A204.1 (cell line): Measurements from ENCODE around the gene IDH3G.
"Not testable (repeated sequence)": the region's sequence is repeated elsewhere in the genome, so short reads cannot be mapped to it uniquely, and the experiment has no call there.

Experiments used
- FAIRE-seq: peaks from 2 replicates; lab custom pipeline; 2012; peaks lifted over from hg19 to GRCh38; lab: Jason Lieb, UNC

IDH3G gene

DNA sequence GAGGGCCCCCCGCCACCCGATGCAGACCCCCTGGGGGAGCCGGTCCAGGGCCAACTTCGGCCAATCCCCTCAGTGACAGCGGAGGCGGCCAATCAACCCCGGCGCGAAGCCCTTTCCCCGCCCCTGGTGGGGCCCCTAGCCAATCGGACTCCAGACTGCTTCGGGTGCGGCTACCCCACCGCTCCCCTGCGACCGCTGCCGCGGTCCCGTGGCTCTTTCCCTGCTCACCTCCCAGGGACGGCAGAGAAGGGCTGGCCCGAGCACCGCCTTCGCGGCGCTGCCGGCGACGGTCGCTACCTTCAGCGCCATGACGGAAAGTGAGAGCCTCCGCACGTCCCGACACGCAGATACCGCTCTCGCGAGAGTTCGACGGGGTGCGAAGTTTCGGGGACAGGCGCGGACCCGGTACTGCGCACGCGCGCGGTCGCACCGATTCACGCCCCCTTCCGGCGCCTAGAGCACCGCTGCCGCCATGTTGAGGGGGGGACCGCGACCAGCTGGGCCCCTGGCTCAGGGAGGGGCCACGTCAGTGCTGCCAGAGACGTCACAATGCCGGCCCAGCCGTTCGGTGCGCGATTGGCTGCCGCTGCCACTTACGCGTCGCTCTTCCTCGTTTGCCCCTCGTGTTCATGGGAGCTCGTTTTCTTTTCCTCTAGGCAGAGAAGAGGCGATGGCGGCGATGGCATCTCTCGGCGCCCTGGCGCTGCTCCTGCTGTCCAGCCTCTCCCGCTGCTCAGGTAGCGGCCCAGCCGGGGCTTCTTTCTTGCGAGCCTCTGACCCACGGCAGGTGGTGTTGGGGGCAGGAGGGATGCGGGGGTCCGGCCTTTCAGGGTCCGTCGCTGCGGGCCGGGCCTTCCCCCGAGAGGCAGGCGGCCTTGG lies at the start of gene IDH3G, which contains the start of gene SSR4:
IDH3G (minus strand) TSS at position 358 of the 879 bp plus-strand sequence; CDS start at position 309, 49 bp downstream.
SSR4 (plus strand) TSS at position 651 of the 879 bp plus-strand sequence; CDS start at position 671, 20 bp downstream.
- FAIRE-seq = peak; percentile 98

GRCh38 chrX:153836921-153837320 lies 42.7 kb upstream of the IDH3G start:
- FAIRE-seq = no peak

GRCh38 chrX:153832728-153833127 lies 38.6 kb upstream of the IDH3G start:
- no peak for FAIRE-seq

GRCh38 chrX:153831429-153832150 lies 37.4 kb upstream of the IDH3G start:
- no peak for FAIRE-seq

DNA sequence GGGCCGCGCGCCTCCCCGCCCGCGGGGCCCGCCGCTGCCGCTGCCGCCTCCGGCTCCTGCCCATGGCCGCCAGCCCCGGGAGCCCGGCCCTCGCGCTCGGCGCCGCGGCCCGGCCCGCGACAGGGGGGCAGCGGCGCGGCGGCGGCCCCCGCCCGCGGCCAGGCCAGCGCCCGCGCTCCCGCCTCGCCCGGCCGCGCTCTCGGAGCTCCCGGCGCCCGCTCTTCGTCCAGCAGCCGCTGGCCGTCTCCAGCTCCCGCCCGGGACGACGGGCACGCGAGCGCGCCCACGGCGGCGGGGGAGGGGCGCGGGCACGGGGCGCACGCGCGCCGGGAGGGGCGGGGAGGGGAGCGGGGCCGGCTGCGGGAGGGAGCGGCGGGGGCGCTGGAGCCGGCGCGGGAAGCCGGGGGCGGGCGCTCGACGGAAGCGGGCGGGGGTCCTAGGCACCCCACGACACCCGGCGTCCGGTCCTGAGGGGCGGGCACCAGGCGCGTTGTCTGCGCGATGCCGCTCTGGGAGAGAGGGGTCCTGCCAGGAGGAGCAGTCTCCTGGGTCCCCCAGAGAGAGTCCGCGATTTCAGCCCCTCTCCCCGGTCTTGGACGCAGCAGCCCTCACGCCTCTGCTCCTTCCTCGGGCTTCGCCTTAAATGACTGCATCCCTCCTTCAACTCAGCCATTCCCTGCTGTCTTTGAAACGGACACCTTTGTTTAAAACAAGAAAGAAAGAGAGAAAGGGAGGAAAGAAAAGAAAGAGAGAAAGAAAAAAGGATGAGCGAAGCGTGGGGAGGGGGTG lies 36.7 kb upstream of the IDH3G start:
- FAIRE-seq = no peak

GRCh38 chrX:153829799-153830639 lies 35.8 kb upstream of the IDH3G start, which contains the start of gene PDZD4:
Gene PDZD4 (minus strand): TSS chrX:153830544. CDS start chrX:153830298, 246 bp downstream.
- no peak for FAIRE-seq

- no peak for FAIRE-seq
These were observed 35.3 kb upstream of the IDH3G start for GRCh38 chrX:153829549-153829798.

- FAIRE-seq = no peak
These were observed 34.8 kb upstream of the IDH3G start for GRCh38 chrX:153828723-153829548.

GRCh38 chrX:153828308-153828707 lies 34.1 kb upstream of the IDH3G start:
- no peak for FAIRE-seq

DNA sequence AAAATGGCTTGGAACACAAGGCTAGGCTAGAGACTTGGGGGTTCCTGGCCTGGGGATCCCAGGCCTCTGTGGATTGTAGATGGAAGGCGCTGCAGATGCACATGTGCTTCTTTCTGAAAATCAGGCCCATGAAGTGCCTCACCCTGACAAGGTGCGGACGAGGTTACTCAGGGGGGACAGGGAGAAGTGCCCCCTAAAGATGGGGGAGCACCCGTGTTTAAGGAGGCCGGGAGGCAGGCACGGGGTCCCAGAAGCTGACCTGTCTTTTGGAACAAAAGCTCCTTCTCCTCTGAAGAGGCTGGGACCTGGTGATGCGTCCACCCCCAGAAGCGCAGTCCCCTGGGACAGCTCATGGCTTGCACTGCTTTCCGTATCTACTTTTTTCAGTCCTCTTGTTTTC lies 33.7 kb upstream of the IDH3G start:
- no peak for FAIRE-seq

DNA sequence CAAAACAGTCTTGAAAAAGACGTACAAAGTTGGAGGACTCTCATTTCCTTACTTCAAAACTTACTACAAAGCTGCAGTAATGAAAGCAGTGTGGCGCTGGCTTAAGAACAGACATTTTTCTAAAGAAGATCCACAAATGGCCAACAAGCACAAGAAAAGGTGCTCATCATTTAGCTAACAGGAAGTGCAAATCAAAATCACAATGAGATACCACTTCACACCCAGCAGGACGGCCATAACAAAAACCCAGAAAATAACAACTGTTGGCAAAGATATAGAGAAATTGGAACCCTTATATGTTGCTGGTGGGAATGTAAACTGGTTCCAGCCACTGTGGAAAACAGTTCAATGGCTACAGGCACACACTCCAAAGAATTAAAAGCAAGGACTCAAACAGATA lies 32.8 kb upstream of the IDH3G start:
- no peak for FAIRE-seq

DNA sequence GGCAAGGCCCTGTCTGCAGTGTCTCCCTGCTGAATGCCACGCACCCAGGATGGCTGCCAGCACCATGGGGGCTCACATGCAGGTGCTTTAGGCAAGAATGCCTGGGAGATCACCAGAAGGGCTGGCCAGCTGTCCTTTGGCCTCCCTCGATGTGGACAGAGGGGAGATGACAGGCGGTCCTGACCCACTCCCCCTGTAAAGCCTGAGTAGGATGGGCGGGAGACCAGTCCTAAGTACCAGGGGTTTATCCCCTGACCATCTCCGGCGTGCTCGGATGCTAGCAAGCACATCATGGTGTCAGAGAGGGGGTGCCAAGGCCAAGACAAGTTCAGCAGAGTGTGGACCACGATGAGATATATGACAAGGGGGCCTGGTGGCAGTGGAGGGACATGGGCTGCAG lies 30.9 kb upstream of the IDH3G start:
- no peak for FAIRE-seq

DNA sequence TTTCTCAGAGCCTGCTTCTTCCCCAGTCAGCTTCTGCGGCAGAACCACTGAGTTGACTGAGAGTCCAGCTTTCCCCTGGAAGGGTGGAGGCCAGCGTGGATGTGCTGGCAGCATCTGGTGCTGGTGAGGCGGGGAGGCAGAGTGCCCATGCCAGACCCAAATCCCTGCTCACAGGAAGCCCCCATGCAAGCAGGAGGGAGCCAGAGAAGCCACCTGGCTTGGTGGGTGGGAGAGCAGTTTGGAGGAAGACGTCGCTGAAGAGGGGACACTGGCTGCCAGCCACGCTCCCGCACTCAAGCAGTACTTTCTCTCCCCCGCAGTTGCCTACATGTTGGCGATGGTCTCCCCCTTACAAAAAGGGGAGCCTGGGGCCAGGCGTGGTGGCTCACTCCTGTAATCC lies 30.2 kb upstream of the IDH3G start:
- no peak for FAIRE-seq

GRCh38 chrX:153821066-153821465 lies 26.9 kb upstream of the IDH3G start:
- no peak for FAIRE-seq

DNA sequence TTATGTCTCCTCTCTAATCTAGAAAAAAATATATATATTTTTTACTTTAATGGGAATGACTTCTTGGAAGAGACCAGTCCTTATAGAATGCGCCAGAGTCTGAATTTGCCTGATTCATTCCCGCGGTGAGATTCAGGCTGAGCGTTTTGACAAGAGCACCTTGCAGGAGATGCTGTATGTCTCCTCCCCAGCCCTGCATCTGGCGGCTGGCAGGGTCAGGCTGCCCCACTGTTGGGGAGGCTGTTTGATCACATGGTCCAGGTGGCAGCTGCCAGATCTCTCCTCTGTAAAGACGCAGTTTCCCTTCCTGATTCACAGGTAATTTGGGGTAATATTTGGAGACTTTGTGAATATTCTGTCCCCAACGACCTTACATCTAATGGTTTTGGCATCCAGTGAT lies 26.4 kb upstream of the IDH3G start:
- FAIRE-seq = no peak

GRCh38 chrX:153819384-153820040 lies 25.3 kb upstream of the IDH3G start:
- no peak for FAIRE-seq

DNA sequence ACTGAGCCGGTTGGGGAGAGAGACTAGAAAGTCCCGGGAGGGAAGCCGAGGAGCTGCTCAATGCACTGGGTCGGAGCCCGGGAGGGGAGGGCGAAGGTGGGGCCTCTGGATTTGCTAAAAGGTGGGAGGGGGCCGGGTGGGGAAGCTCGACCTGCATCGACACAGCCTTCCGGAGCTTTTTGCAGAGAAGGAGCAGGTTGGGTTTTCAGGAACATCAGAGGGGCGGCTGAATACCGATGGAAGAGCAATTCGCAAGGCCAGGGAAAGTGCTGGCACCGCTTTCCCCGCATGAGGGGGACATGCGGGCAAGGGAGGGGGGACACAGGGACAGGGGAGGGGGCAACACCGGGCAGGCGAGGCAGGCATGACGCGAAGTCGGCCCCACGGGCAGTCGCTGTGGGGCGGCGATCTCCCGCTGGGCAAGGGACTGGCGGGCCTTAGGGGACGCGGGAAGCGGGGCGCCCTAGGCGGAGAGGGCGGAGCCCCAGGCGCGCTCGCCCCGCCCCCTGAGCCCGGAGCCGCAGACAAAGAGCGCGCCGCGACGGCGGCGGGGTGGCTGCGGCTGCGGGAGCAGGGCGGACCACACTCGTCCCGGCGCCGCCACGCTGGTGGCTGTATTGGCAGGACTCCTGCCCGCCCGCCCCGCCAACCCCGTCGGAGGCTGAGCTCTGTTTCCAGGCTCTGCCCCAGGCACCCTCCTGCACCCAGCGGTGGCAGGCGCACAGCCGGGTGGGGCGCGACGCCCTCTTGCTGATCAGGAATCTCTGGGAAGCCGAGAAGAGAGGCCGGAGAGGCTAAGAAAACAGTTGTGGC lies 24.6 kb upstream of the IDH3G start:
- FAIRE-seq = no peak

DNA sequence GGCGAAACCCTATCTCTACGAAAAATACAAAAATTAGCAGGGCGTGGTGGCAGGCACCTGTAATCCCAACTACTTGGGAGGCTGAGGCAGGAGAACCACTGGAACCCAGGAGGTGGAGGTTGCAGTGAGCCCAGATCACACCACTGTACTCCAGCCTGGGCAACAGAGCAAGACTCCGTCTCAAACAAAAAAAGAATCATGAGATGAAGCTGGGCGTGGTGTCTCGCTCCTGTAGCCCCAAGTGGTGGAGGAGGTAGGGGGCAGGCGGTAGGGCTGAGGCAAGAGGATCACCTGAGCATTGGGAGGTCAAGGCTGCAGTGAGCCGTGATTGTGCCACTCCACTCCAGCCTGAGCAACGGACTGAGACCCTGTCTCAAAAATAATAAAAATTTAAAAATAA lies 23.9 kb upstream of the IDH3G start:
- not testable (repeated sequence) for FAIRE-seq
